Muscle layer of duodenum (tissue), 2 donors: ENCODE results near the gene CHST12.

ENCODE experiments used
- H3K27ac ChIP-seq: one replicate; pipeline ENCODE4 v1.7.0; 2013; ENCODE audit warnings: mild to moderate bottlenecking, low read length
- H3K27me3 ChIP-seq: one replicate; pipeline ENCODE4 v1.7.0; 2013; ENCODE audit warnings: low read depth, mild to moderate bottlenecking, control low read depth, low read length
- H3K36me3 ChIP-seq, 2 donors: one replicate each; pipeline ENCODE4 v1.7.0; 2013; ENCODE audit warnings: low read length in 2 of 2, control low read depth in 1 of 2, mild to moderate bottlenecking in 1 of 2; ENCODE audit not compliant: insufficient read depth in 2 of 2, control insufficient read depth in 1 of 2
- H3K4me1 ChIP-seq, 2 donors: one replicate each; pipeline ENCODE4 v1.7.0; 2013; ENCODE audit warnings: low read length in 2 of 2, mild to moderate bottlenecking in 2 of 2, control low read depth in 1 of 2, moderate library complexity in 1 of 2; ENCODE audit not compliant: insufficient read depth in 2 of 2, control insufficient read depth in 1 of 2
- H3K4me3 ChIP-seq, 2 donors: one replicate each; pipeline ENCODE4 v1.7.0; 2013; ENCODE audit warnings: low read length in 2 of 2, low read depth in 1 of 2, mild to moderate bottlenecking in 1 of 2
- H3K9me3 ChIP-seq, 2 donors: one replicate each; pipeline ENCODE4 v1.7.0; 2013; ENCODE audit warnings: low read length in 2 of 2, control low read depth in 1 of 2, mild to moderate bottlenecking in 1 of 2; ENCODE audit not compliant: control insufficient read depth in 1 of 2
- donor health status: healthy.

CHST12 gene

DNA sequence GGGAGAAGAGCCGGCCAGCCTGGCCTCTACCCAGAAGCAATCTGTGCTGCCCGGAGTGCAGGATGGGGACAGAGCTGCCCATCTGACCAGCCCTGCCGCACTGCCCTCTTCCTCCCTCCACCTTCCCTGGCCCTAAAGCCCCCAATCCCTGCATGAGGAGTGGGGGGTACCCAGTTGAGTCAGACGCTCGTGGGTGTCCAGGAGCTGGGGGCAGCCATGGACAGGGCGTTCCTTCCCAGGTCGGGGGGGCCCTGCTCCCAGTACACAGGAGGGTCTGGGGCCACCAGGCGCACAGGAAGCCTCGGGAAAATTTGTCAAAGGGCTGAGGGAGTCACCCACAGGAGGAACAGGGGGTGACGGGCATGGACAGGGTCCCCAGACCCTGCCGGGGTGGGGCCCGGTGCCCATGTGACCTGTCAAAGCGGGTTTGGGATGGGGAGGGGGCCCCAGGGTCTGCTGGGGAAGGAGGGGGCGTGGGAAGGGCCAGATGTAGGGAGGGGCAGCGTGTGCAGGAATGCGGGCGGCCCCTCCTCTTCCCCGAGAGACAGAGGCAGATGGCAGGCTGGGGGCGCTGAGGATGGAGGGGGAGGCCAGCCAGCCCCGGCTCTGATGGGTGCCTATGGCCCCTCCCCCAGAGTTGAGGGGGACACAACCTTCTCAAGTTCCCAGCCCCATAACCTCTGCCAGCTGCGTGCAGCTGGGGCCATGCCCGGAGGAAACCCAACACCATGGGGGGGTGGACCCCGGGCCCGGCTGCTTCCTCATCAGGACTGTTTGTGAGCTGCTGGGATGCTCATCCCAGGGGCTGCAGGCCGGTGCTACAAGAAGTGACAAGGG is 94.3 kb downstream of the CHST12 start:
- no peaks in the 10 kb centered on the region for H3K27me3 ChIP-seq
- H3K27ac ChIP-seq, result no peak overlapping the region
- no peaks in the 10 kb centered on the region for H3K36me3 ChIP-seq
- H3K9me3 ChIP-seq, result no peaks in the 10 kb centered on the region
- peaks cover 0 to 14% of the 10 kb centered on the region in 2 donors for H3K4me1 ChIP-seq
- no peak overlapping the region for H3K4me3 ChIP-seq
